HPDE6-E6E7 (cell line): ENCODE data around the gene GOLGA6L4.
"Not testable (repeated sequence)": the region's sequence is repeated elsewhere in the genome, so short reads cannot be mapped to it uniquely, and the experiment has no call there.

ENCODE experiments used
- DNase-seq: peaks from one replicate; pipeline ENCODE4 v3.0.0; 2011; ENCODE audit warnings: missing footprints; ENCODE audit errors: extremely low spot score

The GOLGA6L4 gene

GRCh38 chr15:84235573-84235972 is at the start of gene GOLGA6L4:
Gene GOLGA6L4, plus strand, starts transcription at chr15:84235773. Its CDS starts 62 bp downstream, at chr15:84235835.
- not testable (repeated sequence) for DNase-seq

GRCh38 chr15:84192982-84193381 is 42.6 kb upstream of the GOLGA6L4 start:
- not testable (repeated sequence) for DNase-seq

- not testable (repeated sequence) for DNase-seq
These were observed 40.0 kb upstream of the GOLGA6L4 start for GRCh38 chr15:84195603-84196002.

- DNase-seq = not testable (repeated sequence)
These were observed 38.9 kb upstream of the GOLGA6L4 start for GRCh38 chr15:84196530-84197188.

GRCh38 chr15:84199865-84200264 is 35.7 kb upstream of the GOLGA6L4 start:
- not testable (repeated sequence) for DNase-seq

- not testable (repeated sequence) for DNase-seq
These were observed 10.9 kb downstream of the GOLGA6L4 start for GRCh38 chr15:84246441-84246840.
